ENCODE data around the gene RRBP1. TPM values are rescaled to one million over a fixed set of nuclear protein-coding genes. Genes with fewer than 3 reads are reported as not detected.

RRBP1 gene
- total and polyA plus RNA-seq, 2 donors (not counting 3 experiments of a cell fraction or from before 2014, with no cell fraction given) = 50.3 to 236 TPM

DNA sequence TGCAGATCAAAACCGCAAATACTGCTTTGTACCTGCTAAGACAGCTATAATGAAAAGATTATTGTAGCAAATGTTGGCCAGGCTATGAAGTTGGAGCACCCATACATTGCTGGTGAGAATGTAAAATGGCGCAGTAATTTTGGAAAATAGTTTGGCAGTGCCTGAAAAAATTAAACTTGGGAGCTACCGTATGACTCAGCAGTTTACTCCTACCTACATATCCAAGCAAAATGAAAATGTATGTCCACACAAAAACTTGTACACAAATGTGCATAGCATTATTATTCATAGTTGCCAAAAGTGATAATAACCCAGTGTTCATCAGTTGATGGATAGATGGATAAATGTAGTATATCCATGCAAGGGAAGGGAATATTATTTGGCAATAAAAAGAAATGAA lies 98.9 kb downstream of the RRBP1 start:
- ChIA-PET CTCF (interaction anchor here (0.9 to 1.3 kb wide), 3 partner anchors 19 to 37 kb away, joined by 3 read pairs; no protein-coding TSS in a partner anchor), POLR2A (interaction anchor here (1.1 kb wide), 1 partner anchor 13 kb away, joined by 4 read pairs; the partner anchor contains the start of gene DSTN)
- intact Hi-C loops (cut with micrococcal nuclease) = no loop called here
- Histone ChIP-seq H3K4me3 (replicated peaks in 1 of 3; ENCODE audit: insufficient read depth in 1 of 3, low read depth in 1 of 3, low read length in 3 of 3) (no peak overlapping the region), H3K27ac (ENCODE audit: insufficient read depth, low read depth, low read length) (no peak overlapping the region), H2AFZ (ENCODE audit: low read depth, low read length) (no peak overlapping the region), H3K36me3 (ENCODE audit: control insufficient read depth in 2 of 2, extremely low read depth in 1 of 2, insufficient read depth in 2 of 2, low read length in 2 of 2) (no peaks in the 10 kb centered on the region), H3K9me3 (replicated peaks; ENCODE audit: control insufficient read depth, insufficient read depth, low read length) (no peaks in the 10 kb centered on the region), H3K27me3 (ENCODE audit: control insufficient read depth in 2 of 2, insufficient read depth in 2 of 2, low read length in 2 of 2) (no peaks in the 10 kb centered on the region), H3K9me1 (replicated peaks; ENCODE audit: control insufficient read depth, extremely low read depth, insufficient read depth, low read length) (peaks cover 2% of the 10 kb centered on the region), H3K79me2 (ENCODE audit: control insufficient read depth, insufficient read depth, low read length) (peaks cover 97% of the 10 kb centered on the region), H3K4me2 (ENCODE audit: insufficient read depth, low read length) (no peak overlapping the region), H3K4me1 (ENCODE audit: control insufficient read depth, extremely low read depth, insufficient read depth, low read length) (no peaks in the 10 kb centered on the region), H4K20me1 (replicated peaks; ENCODE audit: control insufficient read depth, extremely low read depth, insufficient read depth, low read length) (peaks cover 6% of the 10 kb centered on the region), H3K9ac (replicated peaks; ENCODE audit: extremely low read depth, insufficient read depth, low read length) (no peak overlapping the region)
- FAIRE-seq (no peak), DNase-seq (ENCODE audit: low read depth, low spot score) (no peak)
- TF ChIP-seq FOS (IDR thresholded peaks at IDR 0.05; ENCODE audit: borderline replicate concordance, insufficient read depth, low read length) (no peak), POLR2AphosphoS5 (IDR thresholded peaks at IDR 0.05; ENCODE audit: insufficient read depth, low read depth, low read length) (no peak), GATA2 (IDR thresholded peaks at IDR 0.05; ENCODE audit: insufficient read depth, insufficient read length, low read depth, low read length) (no peak), EZH2 (IDR thresholded peaks at IDR 0.05; ENCODE audit: borderline replicate concordance, low read depth, low read length, severe bottlenecking) (no peak)
- dilution Hi-C loops (cut with MboI; ENCODE audit: extremely low pct_ligation_motif_present, low sequenced_read_pairs) = no loop called here
- BruUV-seq (replicated peaks) = no TSS peak

GRCh38 chr20:17580895-17581294 lies 101.1 kb downstream of the RRBP1 start:
- Histone ChIP-seq H4K20me1 (replicated peaks; ENCODE audit: control insufficient read depth, extremely low read depth, insufficient read depth, low read length) (peaks cover 3% of the 10 kb centered on the region), H2AFZ (ENCODE audit: low read depth, low read length) (no peak overlapping the region), H3K9ac (replicated peaks; ENCODE audit: extremely low read depth, insufficient read depth, low read length) (no peak overlapping the region), H3K4me2 (ENCODE audit: insufficient read depth, low read length) (no peak overlapping the region), H3K36me3 (ENCODE audit: control insufficient read depth in 2 of 2, extremely low read depth in 1 of 2, insufficient read depth in 2 of 2, low read length in 2 of 2) (no peaks in the 10 kb centered on the region), H3K27me3 (ENCODE audit: control insufficient read depth in 2 of 2, insufficient read depth in 2 of 2, low read length in 2 of 2) (no peaks in the 10 kb centered on the region), H3K4me3 (replicated peaks in 1 of 3; ENCODE audit: insufficient read depth in 1 of 3, low read depth in 1 of 3, low read length in 3 of 3) (no peak overlapping the region), H3K9me1 (replicated peaks; ENCODE audit: control insufficient read depth, extremely low read depth, insufficient read depth, low read length) (peaks cover 2% of the 10 kb centered on the region), H3K9me3 (replicated peaks; ENCODE audit: control insufficient read depth, insufficient read depth, low read length) (no peaks in the 10 kb centered on the region), H3K4me1 (ENCODE audit: control insufficient read depth, extremely low read depth, insufficient read depth, low read length) (peaks cover 2% of the 10 kb centered on the region), H3K79me2 (ENCODE audit: control insufficient read depth, insufficient read depth, low read length) (peaks cover 96% of the 10 kb centered on the region), H3K27ac (ENCODE audit: insufficient read depth, low read depth, low read length) (no peak overlapping the region)
- TF ChIP-seq GATA2 (IDR thresholded peaks at IDR 0.05; ENCODE audit: insufficient read depth, insufficient read length, low read depth, low read length) (no peak), EZH2 (IDR thresholded peaks at IDR 0.05; ENCODE audit: borderline replicate concordance, low read depth, low read length, severe bottlenecking) (no peak), POLR2AphosphoS5 (IDR thresholded peaks at IDR 0.05; ENCODE audit: insufficient read depth, low read depth, low read length) (no peak), FOS (IDR thresholded peaks at IDR 0.05; ENCODE audit: borderline replicate concordance, insufficient read depth, low read length) (no peak), JUN (IDR thresholded peaks at IDR 0.05; ENCODE audit: borderline replicate concordance, insufficient read depth, insufficient read length, low read depth) (no peak), POLR2A (IDR thresholded peaks at IDR 0.05; ENCODE audit: low read depth, low read length) (no peak), MYC (IDR thresholded peaks at IDR 0.05; ENCODE audit: low read depth, low read length) (no peak)
- TF ChIP-seq, protein P1, sequence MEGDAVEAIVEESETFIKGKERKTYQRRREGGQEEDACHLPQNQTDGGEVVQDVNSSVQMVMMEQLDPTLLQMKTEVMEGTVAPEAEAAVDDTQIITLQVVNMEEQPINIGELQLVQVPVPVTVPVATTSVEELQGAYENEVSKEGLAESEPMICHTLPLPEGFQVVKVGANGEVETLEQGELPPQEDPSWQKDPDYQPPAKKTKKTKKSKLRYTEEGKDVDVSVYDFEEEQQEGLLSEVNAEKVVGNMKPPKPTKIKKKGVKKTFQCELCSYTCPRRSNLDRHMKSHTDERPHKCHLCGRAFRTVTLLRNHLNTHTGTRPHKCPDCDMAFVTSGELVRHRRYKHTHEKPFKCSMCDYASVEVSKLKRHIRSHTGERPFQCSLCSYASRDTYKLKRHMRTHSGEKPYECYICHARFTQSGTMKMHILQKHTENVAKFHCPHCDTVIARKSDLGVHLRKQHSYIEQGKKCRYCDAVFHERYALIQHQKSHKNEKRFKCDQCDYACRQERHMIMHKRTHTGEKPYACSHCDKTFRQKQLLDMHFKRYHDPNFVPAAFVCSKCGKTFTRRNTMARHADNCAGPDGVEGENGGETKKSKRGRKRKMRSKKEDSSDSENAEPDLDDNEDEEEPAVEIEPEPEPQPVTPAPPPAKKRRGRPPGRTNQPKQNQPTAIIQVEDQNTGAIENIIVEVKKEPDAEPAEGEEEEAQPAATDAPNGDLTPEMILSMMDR (IDR thresholded peaks at IDR 0.05; ENCODE audit: extremely low read depth in 1 of 2, insufficient read depth in 1 of 2, low read depth in 1 of 2, low read length in 2 of 2) = no peak
- TF ChIP-seq, protein P2, sequence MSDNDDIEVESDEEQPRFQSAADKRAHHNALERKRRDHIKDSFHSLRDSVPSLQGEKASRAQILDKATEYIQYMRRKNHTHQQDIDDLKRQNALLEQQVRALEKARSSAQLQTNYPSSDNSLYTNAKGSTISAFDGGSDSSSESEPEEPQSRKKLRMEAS (IDR thresholded peaks at IDR 0.05; ENCODE audit: insufficient read depth, insufficient read length) = no peak
- FAIRE-seq (no peak), DNase-seq (ENCODE audit: low read depth, low spot score) (no peak)
- no TSS peak for BruUV-seq (replicated peaks)
- intact Hi-C loops (cut with micrococcal nuclease) (no loop called here), dilution Hi-C loops (cut with MboI; ENCODE audit: extremely low pct_ligation_motif_present, low sequenced_read_pairs) (no loop called here)
- POLR2A ChIA-PET = no interaction called here
- CTCF ChIA-PET = interaction anchor here (1.1 kb wide), 1 partner anchor 13 kb away, joined by 4 read pairs; no protein-coding TSS in a partner anchor
